Epithelial cell of esophagus (primary cell): ENCODE measurements around the gene SSH2.

ENCODE experiments used
- DNase-seq: peaks from one replicate; pipeline ENCODE4 v3.0.0; 2010; ENCODE audit warnings: low read depth
- H3K4me3 ChIP-seq: 2 replicates; pipeline ENCODE4 v1.5.1; 2011; ENCODE audit warnings: mild to moderate bottlenecking, low read length, control low read depth
- TF ChIP-seq, protein P1 (sequence below): IDR thresholded peaks from 2 replicates; pipeline ENCODE4 v1.5.1; 2011; ENCODE audit warnings: low read depth, mild to moderate bottlenecking, low read length, control low read depth, inconsistent platforms; ENCODE audit not compliant: insufficient read depth; ENCODE audit errors: missing control alignments

SSH2 gene

DNA sequence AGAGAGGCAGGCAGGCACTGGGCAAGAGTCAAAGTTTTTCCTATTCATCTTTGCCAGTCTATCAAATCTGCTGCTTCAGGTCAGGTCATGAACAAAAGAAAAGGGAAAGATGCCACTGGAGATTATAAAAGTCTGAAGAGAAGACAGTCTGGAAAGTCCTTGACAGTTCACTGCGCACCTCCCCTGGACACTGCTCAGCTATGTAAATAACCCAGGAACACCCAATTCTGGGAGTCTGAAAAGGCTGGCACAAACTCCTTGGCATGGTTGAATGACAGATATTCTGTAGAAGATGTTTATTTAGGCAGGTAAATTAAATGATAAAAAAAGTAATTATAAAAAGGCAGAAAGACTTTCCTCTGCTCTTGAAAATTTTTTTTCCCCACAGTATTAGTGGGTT is 302.1 kb downstream of the SSH2 start:
- TF ChIP-seq, protein P1, sequence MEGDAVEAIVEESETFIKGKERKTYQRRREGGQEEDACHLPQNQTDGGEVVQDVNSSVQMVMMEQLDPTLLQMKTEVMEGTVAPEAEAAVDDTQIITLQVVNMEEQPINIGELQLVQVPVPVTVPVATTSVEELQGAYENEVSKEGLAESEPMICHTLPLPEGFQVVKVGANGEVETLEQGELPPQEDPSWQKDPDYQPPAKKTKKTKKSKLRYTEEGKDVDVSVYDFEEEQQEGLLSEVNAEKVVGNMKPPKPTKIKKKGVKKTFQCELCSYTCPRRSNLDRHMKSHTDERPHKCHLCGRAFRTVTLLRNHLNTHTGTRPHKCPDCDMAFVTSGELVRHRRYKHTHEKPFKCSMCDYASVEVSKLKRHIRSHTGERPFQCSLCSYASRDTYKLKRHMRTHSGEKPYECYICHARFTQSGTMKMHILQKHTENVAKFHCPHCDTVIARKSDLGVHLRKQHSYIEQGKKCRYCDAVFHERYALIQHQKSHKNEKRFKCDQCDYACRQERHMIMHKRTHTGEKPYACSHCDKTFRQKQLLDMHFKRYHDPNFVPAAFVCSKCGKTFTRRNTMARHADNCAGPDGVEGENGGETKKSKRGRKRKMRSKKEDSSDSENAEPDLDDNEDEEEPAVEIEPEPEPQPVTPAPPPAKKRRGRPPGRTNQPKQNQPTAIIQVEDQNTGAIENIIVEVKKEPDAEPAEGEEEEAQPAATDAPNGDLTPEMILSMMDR = no peak
- H3K4me3 ChIP-seq = no peak overlapping the region
- no peak for DNase-seq

DNA sequence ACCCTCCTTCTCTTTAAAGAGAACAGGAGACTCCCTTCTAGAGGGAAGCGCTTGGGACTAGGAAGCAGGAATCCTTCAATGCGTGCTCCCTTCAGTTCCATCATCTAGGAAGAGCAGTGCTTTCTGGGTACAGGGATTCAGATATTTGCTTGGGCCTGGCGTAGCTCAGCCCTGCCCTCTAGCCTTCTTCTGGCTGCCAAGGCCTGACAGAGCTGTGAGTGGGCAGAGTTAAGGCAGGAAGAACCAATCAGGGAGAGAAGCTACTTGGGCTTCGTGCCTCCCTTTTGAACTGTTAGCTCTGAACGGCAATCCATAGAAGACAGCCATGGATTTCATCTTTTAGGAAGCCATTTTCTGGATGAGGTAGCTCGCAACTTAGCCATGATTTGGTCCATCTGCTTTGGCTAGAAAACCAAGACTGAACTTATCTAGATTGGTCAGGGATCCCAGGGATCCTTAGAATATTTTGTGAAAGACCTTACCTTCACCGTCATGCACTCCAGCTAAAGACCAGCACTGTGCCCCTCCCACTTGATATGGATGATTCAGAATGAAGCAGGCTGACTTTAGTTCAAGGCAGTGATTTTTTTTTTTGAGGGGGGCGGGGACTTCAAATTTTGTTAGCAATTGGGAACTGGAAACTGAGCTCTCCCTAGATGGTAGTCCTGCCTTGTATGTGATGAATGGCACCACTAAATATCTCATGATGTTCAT is 304.8 kb downstream of the SSH2 start:
- H3K4me3 ChIP-seq = no peak overlapping the region
- peak; percentile 70 for DNase-seq
- TF ChIP-seq, protein P1 = no peak

DNA sequence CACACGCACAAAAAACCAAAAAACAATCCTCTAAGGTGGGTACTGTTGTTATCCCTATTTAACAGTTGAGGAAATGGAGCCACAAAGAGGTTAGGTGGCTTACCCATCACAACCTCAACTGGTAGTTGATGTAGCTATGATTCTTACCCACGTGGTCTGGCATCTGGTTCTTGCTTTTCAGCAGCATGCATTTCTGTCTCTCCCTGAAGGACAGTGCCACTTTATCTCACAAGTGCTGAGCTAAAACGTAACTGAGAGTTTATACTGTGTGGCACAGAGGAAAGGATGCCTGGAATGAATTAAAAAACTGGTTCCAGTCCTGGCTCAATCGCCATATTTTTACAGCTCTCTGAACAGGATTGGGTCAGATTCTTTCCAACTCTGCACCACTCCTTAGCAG is 305.4 kb downstream of the SSH2 start:
- no peak overlapping the region for H3K4me3 ChIP-seq
- TF ChIP-seq, protein P1 = no peak
- DNase-seq = no peak

DNA sequence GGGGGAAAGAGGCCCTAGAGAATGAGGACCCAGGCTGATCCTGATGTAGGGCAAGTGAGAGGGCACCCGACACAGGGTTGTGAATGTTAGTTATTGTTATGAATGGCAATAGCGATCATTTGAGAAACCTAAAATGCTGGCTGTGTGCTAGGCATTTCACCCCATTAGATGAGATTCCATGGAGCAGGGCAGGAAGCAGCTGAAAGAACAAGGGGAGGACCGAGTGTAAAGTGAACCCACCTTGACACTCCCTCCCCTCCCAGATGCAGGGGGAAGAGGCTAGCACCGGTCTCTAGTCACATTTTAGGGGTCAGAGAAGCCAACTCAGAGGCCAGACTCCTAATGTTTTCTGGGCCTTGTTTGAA is 306.8 kb downstream of the SSH2 start:
- TF ChIP-seq, protein P1 = no peak
- no peak for DNase-seq
- no peak overlapping the region for H3K4me3 ChIP-seq

DNA sequence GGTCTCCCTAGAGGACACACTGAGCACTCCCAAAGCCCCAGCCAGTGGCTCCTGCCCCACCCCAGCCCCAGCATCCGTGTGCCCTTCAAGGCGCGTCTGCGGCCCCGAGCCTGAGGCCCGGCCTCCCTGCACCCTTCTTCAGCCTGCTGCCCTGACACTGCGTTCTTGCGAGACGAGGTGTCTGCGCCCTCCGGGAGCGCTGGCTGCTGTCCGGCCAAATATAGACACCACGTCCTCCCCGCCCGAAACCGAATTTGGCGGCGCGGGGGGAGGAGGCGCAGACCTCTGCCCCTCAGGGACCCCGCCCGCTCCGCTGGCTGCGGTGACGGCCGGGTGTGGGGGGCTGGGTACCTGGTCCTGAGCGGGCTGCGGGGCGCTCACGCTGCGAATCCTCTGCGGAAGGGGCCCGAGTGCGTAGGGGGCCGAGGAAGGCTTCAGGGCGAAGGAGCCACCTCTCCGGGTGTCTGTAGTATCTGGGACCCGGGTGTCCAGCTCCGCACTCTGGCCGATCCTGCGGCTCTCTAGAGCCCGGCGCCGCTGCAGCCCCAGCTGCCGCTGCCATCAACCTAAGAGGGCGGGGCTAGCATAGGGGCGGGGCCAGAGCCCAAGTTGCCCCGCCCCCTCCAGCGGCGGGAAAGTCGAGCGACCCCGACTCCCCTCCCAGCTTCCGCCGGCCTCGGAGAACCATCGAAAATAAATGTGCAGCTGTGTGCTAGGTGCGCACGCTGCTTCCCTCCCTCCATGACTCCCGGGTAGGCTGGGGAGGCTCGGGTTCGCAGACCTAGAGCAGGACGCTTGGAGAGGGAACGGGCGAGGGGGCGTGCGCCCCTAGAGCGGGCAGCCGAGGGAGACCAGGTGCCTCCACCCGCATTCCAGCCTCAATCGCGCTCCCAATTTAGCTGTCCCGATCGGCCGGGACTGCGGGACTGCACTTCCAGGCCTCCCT is 307.4 kb downstream of the SSH2 start, which contains the start of gene CORO6:
Gene CORO6 (minus strand): TSS at position 576 of the 946 bp plus-strand sequence. CDS start 1,491 bp downstream, outside the sequence.
- TF ChIP-seq, protein P1 = no peak
- peak; percentile 37 for DNase-seq
- H3K4me3 ChIP-seq = peak within 1 kb of the TSS; percentile 58

DNA sequence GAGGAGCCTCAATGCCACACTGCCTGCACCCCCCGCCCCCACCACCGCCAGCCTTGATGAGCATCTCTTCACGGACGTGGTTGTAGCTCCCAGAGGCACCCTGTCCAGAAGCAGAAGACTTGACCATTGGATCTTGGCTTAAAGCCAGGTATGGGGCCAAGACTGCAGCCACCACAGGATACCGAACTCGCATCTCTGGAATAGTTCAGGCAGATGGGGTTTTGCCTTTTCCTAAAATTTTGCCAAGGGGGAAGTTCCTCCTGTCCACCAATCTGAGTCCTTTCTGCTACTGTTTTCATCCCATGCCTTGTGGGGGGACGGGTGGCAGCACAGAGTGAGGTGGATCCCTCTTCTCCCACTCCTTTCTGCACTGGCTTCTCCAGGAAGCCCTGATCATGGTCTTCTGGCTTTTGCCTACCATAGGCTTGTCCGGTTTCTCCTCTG is 308.3 kb downstream of the SSH2 start:
- TF ChIP-seq, protein P1 = no peak
- DNase-seq = no peak
- no peak overlapping the region for H3K4me3 ChIP-seq
